HG02623 (cell line): ENCODE measurements around the gene IQGAP1.
"Not testable (repeated sequence)": the region's sequence is repeated elsewhere in the genome, so short reads cannot be mapped to it uniquely, and the experiment has no call there.

Source experiments
- ATAC-seq: cut with Tn5 transposase; IDR thresholded peaks from one replicate; pipeline ENCODE4 v1.9.1; 2021; ENCODE audit warnings: moderate library complexity; ENCODE audit not compliant: unreplicated experiment

The IQGAP1 gene

DNA sequence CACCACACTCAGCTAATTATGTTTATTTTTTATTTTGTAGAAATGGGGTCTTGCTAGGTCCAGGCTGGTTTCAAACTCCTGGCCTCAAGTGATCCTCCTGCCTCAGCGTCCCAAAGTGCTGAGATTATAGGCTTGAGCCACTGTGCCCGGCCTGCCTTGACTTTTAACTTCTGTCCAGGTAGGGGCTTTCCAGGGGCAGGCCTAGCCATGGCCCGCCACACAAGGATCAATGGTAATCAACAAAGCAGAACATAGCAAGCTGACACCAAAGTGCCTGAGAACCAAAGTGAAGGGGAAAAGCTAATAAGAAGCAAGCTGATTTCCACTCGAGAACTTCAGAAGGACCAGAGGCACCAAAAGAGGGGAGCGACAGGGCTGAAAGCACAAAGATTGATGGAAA lies 132.3 kb downstream of the IQGAP1 start:
- no peak for ATAC-seq

DNA sequence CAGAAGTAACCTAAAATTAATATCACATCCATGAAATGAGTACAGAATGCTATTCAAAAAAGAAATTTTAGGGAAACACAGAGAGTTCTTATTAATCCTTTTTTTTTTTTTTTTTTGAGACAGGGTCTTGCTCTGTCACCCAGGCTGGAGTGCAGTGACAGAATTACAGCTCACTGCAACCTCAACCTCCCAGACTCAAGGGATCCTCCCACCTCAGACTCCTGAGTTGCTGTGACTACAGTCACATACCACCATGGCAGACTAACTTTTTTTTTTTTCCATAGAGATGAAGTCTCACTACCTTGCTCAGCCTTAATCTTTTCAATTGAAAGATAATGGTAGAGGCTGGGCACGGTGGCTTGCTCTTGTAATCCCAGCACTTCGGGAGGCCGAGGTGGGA lies 135.3 kb downstream of the IQGAP1 start:
- no peak for ATAC-seq

DNA sequence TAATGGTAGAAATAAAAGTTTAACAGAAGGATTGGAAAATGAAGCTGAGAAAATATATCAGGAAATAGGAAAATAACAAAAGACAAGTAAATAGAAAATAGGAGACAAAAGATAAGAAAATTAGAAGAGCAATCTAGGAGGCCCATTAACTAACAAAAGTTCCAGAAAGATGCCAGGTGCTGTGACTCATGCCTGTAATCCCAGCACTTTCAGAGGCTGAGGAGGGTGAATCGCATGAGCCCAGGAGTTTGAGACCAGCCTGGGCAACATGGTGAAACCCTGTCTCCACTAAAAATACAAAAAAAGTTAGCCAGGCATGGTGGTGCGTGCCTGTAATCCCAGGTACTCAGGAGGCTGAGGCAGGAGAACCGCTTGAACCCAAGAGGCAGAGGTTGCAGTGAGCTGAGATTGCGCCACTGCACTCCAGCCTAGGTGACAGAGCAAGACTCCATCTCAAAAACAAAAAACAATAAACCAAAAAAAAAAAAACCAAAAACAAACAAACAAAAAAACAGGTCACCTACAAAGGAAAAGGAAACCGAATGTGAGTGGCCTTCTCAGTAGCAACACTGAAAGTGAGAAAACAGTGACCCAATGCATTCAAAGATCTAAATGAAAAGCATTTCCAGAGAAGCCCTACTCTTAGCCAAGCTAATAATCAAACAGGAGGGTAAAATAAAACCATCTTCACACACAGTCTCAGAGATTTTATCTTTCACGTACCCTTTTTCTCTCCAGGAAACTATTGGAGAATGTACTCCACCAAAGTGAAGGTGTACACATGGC lies 136.2 kb downstream of the IQGAP1 start:
- not testable (repeated sequence) for ATAC-seq

DNA sequence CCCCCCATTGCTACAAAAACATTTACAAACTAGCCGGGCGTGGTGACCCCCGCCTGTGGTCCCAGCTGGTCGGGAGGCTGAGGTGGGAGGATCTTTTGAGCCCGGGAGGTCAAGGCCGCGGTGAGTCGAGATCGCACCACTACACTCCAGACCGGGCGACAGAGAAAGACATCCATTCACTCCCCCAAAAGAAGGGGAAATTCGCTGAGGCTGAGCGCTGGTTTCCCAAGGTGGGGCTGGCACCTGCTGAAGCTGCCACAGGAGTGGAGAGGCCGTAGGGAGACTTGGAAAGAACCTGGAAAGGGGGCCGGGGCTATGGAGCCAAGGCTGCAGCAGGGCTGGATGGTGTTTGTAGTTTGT lies 140.9 kb downstream of the IQGAP1 start:
- no peak for ATAC-seq

DNA sequence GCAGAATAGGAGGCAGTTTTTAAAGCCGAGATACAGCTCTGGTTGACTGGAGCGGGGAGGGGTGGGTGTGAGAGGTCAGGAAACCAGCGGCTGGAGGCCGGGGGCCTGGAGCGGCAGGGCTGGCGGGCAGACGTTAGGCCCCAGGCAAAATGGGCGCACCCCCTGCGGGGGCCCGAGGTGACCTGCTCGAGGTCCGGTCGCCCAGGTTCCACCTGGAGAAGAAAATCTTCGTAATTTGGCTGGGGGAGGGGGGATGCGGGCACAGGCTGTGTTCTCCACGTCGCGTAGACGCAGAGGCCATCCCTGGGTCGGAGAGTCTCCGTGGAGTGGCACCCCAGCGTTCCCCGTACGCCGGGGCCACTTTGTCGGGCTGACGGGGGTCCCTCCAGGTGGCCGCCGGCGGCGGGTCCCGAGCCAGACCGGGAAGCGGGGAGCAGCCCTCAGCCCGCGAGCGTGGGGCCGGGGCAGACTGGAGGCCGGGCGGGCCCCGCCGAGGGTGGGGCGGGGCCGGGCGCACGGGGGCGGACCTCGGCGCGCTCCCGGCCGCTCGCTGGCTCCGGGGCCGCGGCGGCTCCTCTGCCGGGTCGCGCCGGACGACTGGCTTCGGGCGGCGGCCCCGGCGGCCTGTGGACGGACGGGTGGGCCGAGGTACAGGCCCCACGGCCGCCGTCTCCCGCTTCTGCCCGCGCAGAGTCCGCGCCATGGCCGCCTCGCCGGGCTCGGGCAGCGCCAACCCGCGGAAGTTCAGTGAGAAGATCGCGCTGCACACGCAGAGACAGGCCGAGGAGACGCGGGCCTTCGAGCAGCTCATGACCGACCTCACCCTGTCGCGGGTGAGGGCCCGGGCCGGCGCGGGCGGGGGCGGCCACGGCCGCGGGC lies 141.6 kb downstream of the IQGAP1 start, which contains the start of gene CRTC3:
Gene CRTC3 (plus strand): TSS at position 553 of the 879 bp plus-strand sequence. CDS start 149 bp downstream, at position 702.
- peak; percentile 66 for ATAC-seq

DNA sequence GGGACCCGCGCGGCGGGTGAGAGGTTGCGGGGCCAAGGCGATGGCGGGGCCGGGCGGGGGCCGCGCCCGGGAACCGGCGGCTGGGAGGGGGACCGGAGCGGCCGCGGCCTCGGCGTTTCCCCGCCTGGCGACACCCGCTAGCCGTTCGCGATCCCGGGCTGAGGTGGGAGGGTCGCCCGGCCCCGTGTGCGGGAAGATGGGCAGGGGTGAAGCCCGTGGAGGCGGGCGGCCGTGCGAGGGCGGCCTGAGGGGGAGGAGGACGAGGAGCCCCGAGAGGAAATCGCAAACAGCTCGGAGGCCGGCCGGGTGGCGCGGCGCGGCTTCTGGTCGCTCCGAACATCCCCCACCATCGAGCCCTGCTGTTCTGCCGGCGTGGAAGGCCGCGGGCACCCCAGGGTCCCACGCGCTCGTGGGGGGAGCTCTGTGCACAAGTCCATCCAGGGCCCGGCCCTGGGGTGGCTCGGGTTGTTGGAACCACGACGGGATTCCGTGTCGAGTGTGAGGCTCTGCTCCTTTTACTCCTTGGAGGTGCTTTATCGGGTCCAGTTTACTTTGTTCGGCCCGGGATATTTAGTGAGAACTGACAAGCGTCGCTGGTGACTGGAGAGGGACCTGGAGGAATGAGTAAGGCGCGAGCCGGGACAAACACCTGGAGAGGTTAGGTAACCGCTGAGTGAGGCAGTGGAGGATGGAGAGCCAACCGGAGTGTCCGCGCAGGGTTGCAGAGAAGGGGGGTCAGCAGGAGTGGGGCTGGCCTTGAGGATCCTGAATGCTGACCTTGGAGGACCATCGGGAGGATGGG lies 142.4 kb downstream of the IQGAP1 start:
- peak; percentile 35 for ATAC-seq

DNA sequence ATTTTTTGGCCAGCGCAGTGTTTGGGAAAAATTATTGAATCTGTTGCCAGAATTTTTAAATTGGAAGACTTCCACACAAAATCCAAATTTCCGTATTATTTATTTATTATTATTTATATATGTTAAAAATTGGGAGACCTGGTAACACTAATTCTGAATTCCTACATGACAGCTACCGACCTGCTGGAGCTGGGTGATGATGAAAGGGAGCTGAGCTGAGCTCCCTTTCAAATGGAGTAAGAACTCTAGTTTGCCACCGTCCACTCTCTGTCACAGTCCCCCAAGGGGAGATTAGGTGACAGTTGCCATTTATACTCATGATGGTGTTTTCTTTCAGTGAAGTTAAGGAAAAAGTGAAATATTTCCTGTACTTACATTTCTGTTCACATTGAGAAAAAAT lies 143.1 kb downstream of the IQGAP1 start:
- no peak for ATAC-seq

DNA sequence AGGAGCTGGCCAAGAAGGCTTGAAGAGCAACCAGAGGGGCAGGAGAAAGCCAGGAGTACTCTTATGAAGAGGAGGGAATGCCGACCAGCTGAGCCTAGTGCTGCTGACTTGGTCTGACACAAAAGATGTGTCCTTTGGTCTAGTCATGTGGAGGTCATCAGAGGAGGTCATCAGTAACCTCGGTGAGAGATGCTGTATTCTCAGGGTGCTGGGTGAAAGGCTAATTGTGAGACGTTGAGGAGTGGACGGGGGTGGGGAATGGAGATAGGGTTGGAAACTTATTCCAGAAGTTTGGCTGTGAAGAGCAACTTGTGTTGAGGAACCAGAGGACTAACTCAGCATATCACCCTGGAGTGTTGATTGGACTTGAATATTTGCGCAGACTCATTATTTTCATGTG lies 147.2 kb downstream of the IQGAP1 start:
- ATAC-seq, result no peak

DNA sequence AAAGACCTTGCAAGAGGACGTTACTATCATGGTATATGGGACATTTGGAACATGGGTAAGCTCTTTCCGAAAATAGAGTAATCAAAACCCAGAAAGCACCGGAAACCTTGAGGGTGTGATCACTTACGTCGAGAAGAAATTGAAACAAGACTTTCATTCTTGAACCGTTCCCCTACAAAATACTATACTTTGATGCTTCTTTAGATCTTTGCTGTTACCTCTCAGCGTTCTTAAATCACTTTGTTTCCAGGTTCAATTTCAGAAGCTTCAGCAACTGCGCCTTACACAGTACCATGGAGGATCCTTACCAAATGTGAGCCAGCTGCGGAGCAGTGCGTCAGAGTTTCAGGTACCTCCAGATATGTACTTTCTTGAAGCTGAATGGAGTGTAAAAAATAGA lies 151.7 kb downstream of the IQGAP1 start:
- ATAC-seq, result no peak

DNA sequence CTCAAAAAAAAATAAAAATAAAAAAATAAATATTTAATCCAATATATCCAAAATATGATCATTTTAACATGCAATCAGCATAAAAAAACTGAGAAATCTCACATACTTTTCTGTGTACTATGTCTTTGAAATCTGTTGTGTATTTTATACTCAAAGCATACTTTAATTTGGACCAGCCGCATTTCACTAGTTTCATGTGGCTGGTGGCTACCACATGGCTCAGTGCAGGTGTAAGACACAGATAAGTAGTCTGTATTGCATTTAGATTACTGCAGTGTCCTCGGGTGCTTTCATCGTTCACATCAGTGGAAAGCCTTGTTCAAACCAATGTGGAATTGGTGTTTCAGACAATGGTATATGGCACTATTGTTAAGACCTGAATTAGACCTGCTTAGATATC lies 152.7 kb downstream of the IQGAP1 start:
- no peak for ATAC-seq

DNA sequence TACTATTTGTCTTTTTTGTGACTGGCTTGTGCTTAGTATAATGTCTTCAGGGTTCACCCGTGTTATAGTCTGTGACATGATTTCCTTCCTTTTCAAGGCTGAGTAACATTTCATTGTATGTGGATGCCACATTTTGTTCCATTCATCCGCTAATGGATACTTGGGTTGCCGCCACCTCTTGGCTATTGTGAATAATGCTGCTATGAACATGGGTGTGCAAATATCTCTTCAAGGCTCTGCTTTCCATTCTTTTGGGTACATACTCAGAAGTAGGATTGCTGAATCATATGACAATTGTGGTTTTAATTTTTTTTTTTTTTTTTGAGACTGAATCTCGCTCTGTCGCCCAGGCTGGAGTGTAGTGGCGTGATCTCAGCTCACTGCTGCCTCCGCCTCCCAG lies 157.1 kb downstream of the IQGAP1 start:
- ATAC-seq, result no peak

DNA sequence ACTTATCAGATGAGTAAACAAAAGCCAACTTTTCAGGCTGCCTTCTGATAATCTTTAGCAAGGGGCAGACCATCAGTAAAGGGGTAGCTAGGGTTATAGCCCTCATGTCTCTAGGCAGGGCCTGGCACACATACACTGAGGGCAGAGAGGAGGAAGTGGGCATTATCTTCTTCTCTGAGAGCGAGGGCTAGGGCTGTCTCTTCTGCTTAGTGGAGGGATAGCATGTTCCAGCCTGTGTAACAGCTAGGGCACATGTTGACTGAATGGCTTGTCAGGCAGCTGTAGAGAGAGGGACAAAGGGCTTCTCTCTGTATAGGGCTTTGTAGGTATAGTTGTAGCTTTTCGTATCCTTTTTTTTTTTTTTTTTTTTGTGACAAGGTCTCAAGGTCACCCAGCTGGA lies 159.5 kb downstream of the IQGAP1 start:
- ATAC-seq, result no peak

DNA sequence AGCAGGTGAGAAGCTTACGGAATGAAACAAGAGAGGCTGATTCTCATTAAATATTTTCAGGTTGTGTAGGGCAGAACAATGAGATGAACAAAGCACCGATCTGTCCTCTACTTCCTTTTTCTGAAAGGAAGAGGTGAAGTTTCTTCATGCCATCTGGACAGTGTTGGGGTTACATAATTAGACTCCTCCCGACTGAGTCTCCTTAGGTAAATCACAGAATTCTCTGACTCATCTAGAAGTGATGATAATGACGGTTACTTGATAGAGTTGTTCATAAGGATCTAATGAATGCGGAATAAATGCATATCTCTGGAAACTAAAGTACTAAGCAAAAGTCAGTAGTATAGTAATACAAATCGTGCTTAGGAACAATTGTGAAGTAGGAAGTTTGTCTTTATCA lies 162.9 kb downstream of the IQGAP1 start:
- ATAC-seq, result no peak
